Body of pancreas (tissue), 4 donors: ENCODE data around the gene LRP11.

Experiments used
- POLR2A ChIP-seq, 3 donors: fragments of 450-650 bp; IDR thresholded peaks; one replicate each; pipeline ENCODE4 v1.6.1; 2016; ENCODE audit warnings: antibody characterized with exemption in 3 of 3, mild to moderate bottlenecking in 2 of 3
- TF ChIP-seq, protein P1 (sequence below), 7 experiments: fragments of 450-650 bp in 4 of 7; fragments of 200-600 bp in 3 of 7; sonication (generic) in 3 of 7; IDR thresholded peaks; one replicate each; pipeline ENCODE4 v1.5.1; 2016 to 2019; ENCODE audit warnings: antibody characterized with exemption in 7 of 7

DNA sequence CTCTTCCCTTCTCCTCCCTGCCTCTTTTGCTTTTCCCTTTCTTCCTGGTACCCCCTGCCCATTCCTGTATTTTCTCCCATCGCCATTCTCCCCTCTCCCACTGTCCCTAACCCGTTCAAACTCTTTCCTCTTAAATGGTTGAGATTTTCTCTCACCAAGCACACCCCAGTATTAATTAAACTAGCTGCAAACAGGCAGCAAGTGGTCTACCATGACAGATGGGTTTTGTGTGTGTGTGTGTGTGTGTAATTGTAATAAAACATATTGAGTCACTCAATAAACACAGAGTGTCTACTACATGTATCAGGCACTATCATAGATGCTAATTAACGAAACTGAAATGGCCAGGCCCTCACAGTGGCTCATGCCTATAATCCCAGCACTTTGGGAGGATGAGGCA lies 27.1 kb upstream of the LRP11 start:
- TF ChIP-seq, protein P1, sequence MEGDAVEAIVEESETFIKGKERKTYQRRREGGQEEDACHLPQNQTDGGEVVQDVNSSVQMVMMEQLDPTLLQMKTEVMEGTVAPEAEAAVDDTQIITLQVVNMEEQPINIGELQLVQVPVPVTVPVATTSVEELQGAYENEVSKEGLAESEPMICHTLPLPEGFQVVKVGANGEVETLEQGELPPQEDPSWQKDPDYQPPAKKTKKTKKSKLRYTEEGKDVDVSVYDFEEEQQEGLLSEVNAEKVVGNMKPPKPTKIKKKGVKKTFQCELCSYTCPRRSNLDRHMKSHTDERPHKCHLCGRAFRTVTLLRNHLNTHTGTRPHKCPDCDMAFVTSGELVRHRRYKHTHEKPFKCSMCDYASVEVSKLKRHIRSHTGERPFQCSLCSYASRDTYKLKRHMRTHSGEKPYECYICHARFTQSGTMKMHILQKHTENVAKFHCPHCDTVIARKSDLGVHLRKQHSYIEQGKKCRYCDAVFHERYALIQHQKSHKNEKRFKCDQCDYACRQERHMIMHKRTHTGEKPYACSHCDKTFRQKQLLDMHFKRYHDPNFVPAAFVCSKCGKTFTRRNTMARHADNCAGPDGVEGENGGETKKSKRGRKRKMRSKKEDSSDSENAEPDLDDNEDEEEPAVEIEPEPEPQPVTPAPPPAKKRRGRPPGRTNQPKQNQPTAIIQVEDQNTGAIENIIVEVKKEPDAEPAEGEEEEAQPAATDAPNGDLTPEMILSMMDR (IDR thresholded peaks at IDR 0.05), result no peak
- no peak for TF ChIP-seq POLR2A (IDR thresholded peaks at IDR 0.05)
